Measurements from ENCODE around the gene GPRIN3.
"Not testable (repeated sequence)": the region's sequence is repeated elsewhere in the genome, so short reads cannot be mapped to it uniquely, and the experiment has no call there.

Gene GPRIN3

DNA sequence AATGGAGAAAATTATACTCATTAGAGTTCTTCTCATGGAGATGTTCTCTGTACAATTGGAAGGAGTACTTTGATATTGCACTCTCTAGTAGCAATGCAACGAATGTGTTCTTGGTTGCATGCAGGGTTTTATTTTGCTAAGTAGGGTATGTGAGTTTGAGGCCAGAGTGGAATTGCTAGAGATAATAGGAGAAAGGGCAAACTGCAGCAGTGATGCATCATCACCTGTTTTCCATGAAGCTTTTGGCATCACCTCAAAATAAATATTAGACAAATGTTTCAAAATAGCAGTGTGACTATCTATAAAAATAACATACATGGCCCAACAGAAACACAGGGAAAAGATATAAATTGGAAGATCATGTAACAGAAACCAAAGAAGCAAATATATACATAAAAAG lies 103.0 kb downstream of the GPRIN3 start:
- DNase-seq: no peak

DNA sequence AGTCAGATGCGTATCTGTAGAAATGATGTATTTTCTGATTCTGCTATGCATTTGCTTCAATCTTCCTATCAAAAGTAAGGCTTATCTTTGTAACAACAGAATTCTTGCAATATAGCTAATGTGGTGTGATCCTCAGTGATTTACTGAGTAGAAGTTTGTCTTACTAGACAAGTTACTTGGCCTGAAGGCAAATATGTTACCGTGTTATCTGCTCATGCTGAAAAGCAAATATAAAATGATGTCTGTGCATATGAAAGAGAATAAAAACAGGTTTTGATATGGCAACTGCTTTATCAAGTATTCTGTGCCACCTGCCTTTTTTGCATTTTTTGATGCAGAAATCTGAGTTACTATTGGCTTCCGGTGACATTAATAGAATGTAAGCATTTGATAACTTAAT lies 103.7 kb downstream of the GPRIN3 start:
- no peak for DNase-seq

DNA sequence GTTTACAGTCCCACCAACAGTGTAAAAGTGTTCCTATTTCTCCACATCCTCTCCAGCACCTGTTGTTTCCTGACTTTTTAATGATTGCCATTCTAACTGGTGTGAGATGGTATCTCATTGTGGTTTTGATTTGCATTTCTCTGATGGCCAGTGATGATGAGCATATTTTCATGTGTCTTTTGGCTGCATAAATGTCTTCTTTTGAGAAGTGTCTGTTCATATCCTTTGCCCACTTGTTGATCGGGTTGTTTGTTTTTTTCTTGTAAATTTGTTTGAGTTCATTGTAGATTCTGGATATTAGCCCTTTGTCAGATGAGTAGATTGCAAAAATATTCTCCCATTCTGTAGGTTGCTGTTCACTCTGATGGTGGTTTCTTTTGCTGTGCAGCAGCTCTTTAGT lies 108.2 kb downstream of the GPRIN3 start:
- DNase-seq: not testable (repeated sequence)

DNA sequence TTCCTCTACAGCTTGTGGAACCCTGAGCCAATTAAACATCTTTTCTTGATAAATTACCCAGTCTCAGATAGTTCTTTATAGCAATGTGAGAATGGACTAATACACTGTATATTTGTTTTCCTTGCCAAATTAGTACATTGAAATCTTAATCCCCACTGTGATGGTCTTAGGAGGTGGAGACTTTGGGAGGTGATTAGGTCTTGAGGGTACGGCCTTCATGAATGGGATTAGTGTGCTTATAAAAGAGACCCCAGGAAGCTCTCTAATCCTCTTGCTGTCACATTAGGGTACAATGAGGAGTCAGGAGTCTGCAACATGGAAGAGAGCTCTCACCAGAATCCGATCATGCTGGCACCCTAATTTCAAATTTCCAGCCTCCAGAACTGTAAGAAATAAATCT lies 109.7 kb downstream of the GPRIN3 start:
- DNase-seq: no peak

DNA sequence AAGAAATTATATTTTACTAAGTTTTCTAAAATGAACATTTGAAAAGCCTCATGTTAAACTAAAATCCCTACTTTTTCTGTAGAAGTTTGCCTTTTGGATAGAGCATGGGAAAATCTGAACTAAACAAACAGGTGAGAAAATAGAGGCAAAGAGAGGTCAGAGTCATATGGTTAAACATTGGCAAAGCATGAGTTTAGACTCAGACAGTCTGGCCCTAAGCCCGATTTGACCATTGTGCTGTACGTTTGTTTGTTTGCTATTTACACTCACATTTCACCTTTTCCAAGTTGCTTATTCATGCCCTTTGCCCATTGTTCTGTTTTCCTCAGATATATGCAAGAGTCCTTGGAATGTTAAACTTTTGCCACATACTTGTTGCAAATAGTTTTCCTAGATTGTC lies 110.9 kb downstream of the GPRIN3 start:
- no peak for DNase-seq

DNA sequence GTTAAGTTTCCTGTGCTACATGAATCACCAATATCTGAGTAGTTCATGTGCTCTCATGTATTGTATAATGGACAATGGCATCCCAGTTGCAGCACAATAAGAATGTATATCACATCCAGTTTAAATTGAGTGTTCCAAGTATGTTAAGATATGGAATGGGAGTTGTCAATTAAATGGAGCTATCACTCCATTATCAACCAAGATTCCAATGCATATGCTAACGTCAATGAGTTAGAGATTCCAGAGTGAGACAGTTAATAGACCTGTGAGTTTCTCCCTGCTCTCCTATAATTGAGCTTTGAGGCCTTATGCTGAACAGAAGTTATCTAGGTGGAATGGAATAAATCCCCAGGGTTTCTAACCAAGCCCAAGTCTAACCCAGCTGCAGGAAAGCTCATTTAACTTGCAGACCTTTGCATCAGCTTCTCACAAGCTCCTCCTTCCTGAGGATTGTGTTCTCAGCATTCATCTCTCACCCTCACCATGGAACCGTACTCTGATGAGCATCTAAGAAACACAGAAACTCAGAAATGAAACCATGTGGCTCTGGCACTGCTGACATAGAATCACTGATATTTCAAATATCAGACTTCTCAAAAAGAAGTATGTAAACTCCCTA lies 111.4 kb downstream of the GPRIN3 start:
- DNase-seq: no peak

DNA sequence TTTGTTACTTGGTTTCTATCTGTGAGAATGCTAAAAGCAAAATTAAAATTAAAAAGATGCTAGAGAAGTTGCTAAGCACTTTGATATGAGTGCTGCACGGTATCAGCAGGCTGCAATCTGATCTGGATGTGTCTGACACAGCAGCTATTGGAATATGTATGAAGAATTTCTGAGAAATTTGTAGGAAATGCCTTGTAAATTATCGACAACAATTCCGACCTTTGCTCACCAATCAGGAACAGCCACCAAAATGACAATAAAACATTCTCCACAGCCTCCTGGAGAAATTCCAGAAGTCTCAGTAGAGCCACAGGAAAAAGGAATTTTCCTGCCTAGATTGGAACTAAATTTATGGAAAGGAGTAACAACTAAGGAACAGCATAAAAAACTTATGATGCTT lies 113.8 kb downstream of the GPRIN3 start:
- DNase-seq: no peak
